NCI-H748 treated with DMSO at 0.1 percent for 48 hours (cell line): ENCODE results near the gene RSAD2.

Source experiments
- DNase-seq: peaks from one replicate; lab custom pipeline; 2025; lab: John Stamatoyannopoulos, UW

Gene RSAD2

GRCh38 chr2:6906165-6906741 is 28.7 kb downstream of the RSAD2 start:
- no peak for DNase-seq

- DNase-seq: no peak
Measured at GRCh38 chr2:6908291-6908690, 30.7 kb downstream of the RSAD2 start.

DNA sequence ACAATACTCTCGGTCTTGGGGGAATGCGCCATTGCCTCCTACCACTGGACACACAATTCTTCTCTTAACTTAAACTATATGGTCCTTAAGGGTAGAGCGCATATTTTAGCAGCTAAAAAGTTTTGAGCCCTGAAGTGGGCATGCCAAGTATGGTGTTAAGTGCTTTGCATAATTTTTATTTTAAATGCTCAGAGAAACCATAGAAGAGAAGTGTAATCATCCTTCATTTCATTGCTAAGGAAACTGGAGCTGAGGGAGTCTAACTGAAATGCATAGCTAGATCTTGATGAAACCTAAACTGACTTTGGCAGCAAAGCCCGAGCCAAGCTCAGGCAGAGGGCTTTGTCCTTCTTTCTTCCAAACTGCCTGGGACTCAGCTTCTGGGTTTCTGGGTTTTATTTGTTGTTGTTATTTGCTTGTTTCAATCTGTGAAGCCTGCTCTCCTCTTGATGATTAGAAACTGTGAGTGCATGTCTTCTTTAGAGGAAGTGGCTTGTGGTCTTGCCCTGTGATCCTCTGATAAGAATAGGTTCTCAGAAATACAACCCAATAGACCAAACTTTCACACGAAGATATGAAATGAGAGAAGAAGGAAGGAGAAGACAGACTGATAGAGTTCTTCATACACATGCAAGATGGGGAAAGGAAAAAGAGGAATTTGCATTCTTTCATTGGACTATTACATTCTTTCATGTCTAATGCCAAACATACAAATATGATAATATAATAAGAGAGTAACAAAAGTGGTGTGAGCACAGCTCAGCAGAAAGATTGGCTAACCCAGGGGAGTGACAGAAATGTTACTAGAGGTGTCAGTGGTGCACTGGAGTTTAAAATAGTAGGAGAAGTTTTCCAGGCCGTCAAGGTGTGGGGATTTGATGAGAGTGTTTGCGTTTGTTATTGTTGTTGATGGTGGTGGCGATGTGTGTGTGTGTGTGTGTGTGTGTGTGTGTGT is 32.1 kb downstream of the RSAD2 start:
- DNase-seq: no peak

GRCh38 chr2:6911721-6912120 is 34.1 kb downstream of the RSAD2 start:
- DNase-seq: no peak

GRCh38 chr2:6913415-6914157 is 36.0 kb downstream of the RSAD2 start:
- no peak for DNase-seq

GRCh38 chr2:6914828-6915227 is 37.3 kb downstream of the RSAD2 start:
- no peak for DNase-seq

GRCh38 chr2:6915399-6915798 is 37.8 kb downstream of the RSAD2 start:
- DNase-seq: no peak

GRCh38 chr2:6916224-6916623 is 38.6 kb downstream of the RSAD2 start:
- DNase-seq: no peak

DNA sequence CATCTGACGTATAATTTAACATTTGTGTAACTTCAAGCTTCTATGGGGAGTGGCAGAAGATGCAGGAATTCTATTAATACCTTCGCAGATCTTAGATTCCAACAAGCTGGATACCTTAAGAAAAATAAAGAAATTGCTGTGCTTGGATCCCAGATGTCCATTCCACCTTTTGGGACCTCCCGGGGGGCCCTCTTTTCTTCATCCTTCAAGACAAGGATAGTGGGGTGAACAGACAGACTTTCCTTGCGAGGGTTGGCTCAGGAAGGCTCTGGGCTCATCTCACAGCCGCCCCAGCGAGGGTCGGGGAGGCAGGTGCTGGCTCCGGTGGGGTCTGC is 39.1 kb downstream of the RSAD2 start:
- DNase-seq: no peak

GRCh38 chr2:6917071-6917760 is 39.6 kb downstream of the RSAD2 start, which contains the start of gene RNF144A:
RNF144A (plus strand) TSS chr2:6917412; CDS start chr2:6996927, 79,515 bp downstream.
- no peak for DNase-seq

DNA sequence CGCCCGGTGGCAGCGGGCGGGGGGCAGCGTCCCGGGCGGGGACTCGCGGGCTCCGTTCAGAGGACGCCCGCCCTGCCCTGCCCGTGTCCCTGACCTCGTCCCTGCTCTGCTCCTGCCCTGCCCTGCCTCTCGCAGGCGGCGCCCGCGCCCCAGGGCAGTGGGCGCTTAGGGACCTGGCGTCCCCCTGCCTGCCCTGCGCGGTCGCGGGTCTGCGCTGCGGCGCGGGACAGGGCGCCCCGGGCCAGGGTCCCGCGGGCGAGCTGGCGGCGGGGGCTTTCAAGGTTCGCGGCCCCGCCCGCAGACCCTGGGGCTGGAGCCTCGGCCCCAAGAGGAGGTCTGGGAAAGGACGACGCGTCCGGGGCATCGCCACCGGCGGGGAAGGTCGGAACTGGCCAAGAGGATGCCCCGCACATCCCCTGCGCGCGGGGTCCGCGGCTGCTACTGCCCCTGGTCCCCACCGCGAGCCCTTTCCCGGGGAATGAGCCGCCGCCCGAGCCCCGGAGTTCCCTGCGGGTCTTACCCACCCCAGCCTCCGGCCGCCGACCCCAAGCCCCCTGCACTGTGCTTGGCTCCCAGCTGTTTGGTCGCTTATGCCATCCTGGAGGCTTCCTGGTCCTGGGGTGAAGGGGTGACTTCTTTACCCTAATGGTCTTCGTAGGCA is 40.3 kb downstream of the RSAD2 start:
- no peak for DNase-seq

DNA sequence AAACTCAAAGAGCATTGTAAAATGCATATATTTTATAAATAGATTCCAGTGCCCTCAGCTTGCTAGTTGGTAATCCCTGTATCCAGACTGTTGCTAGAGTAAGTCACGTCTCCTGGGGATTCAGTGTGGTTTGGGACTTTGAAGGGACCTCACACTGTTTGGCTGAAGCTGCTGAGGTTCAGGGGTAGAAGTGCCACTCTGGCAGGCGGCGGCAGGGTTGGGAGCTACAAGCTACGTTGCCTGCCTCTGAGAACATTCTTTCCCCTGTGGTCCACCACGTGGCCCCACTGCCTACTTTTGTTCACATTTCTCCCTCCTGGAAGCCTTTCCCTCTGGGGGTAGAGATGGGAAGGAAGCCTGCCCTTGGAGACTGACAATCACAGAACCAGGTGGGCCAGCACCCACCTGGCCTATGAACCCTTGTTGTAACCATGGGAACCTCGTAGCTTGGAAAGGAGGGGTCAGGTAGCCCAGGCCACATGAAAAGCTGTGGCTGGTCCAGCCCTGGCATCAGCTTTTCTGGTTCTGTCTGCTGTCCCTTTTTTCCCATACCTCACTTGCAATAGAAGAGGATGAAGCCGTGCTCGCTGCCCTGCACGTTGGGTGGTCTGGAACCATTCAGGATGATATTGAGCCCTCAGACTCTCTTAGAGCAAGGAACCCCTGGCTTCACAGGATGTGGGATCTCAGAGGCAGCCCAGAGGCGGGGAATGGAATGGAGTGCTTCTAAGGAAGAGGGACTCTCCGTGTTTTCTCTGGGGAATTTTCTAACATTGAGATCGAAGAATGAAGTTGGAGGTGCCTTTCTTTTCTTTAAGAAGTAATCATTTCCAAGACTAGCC is 42.5 kb downstream of the RSAD2 start:
- DNase-seq: no peak

DNA sequence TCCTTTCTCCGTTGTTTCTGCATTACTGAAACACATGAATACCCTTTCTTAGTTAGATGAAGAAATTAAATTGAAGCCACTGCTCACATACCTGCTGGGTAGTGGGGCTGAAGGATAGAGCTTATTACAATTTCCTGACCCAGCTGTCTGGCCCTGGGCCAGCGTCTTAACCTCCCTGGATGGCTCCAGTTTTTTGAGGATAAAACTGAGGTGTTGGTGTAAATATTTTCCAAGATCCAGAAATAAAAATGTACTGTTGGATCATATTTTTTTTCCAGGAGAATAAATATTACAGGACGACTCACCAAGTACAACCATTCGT is 43.1 kb downstream of the RSAD2 start:
- no peak for DNase-seq

- no peak for DNase-seq
Measured at GRCh38 chr2:6921321-6921922, 43.8 kb downstream of the RSAD2 start.

- DNase-seq: no peak
Measured at GRCh38 chr2:6922201-6922656, 44.7 kb downstream of the RSAD2 start.

- DNase-seq: no peak
Measured at GRCh38 chr2:6923319-6923718, 45.7 kb downstream of the RSAD2 start.

- no peak for DNase-seq
Measured at GRCh38 chr2:6924101-6924923, 46.7 kb downstream of the RSAD2 start.

DNA sequence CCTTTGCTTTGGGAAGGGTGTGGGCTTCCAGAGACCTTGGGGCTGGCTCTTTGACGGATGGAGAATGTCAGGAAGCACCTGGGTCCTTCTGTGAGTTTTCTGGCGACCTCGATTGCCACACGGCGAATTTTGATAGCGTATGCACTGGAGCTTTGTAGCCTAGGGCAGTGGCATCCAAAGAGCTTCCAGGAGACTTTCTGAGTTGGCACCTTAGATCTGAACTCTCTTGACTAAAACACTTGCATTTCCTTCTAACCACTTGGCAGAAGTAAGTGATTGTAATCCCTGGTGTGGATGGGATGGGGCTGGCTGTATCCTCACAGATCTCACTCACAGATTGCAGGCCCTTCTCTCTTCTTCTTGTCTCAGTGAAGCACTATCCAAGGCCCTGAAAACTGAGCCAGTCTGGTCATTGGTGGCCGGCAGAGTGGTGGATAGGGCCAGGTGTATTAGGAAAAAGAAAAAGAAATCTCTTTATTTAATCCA is 47.4 kb downstream of the RSAD2 start:
- no peak for DNase-seq

DNA sequence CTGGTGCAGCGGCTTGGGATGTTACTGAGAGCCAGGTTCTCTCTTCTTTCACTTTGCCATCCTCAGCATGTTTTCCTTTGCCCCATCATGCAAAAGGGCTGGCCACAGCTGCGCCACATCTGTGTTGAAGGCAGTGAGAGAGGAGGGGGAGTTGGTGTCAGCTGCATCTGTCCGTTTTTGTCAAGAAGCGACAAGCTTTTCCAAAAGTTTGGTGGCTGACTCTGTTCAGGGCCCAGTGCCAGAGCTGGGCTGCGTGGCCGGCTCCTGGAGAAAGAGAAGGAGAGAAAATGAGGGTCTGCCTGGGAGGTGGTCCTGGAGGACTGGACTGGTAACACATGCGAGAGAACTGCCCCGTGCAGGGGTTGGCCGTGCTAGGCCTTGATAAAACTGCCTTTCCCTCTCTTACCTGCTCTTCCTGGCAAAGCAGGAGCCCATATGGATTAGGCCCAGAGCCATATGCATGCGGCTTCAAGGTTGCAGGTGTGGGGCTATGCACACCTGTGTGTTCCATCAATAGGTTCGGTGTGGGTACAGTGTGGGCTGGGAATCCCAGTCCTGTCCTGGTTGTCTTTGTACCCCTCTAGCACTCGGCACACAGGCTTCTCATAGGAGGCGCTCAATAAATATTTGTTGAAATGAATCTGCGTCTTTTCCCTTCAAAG is 48.6 kb downstream of the RSAD2 start:
- no peak for DNase-seq
